Mammary epithelial cell (primary cell): ENCODE results near the gene ITGA2.

ENCODE experiments used
- EZH2 ChIP-seq: IDR thresholded peaks from 2 replicates; pipeline ENCODE4 v1.6.1; 2012; ENCODE audit warnings: low read length, inconsistent platforms, borderline replicate concordance
- TF ChIP-seq, protein P1 (sequence below), 2 donors: IDR thresholded peaks in 1 of 2; conservative IDR thresholded peaks in 1 of 2; 2 replicates each; pipeline ENCODE4 v1.5.1; 2011 to 2012; ENCODE audit warnings: inconsistent platforms in 2 of 2, low read length in 2 of 2, mild to moderate bottlenecking in 2 of 2, control low read depth in 1 of 2, low read depth in 1 of 2; ENCODE audit not compliant: insufficient read depth in 1 of 2; ENCODE audit errors: extremely low read depth in 1 of 2

DNA sequence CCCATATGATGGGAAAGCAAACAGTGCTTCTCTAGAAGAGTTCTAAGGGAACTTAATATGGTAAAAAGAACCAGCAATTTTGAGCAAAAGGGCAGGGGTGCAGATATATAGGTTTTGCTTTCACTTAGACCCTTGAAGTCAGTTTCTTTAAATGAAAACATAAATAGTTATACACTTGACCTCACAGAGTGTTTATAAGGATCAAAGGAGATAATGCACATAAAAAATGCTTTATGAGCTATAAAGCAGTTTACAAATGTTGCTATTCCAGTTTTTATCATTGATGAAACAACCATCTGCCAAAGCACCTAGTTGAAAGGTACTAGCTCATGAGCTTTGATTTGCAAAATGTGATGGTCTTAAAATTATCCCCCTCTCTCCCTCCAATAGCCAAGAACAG, 45.7 kb downstream of the ITGA2 start:
- TF ChIP-seq, protein P1, sequence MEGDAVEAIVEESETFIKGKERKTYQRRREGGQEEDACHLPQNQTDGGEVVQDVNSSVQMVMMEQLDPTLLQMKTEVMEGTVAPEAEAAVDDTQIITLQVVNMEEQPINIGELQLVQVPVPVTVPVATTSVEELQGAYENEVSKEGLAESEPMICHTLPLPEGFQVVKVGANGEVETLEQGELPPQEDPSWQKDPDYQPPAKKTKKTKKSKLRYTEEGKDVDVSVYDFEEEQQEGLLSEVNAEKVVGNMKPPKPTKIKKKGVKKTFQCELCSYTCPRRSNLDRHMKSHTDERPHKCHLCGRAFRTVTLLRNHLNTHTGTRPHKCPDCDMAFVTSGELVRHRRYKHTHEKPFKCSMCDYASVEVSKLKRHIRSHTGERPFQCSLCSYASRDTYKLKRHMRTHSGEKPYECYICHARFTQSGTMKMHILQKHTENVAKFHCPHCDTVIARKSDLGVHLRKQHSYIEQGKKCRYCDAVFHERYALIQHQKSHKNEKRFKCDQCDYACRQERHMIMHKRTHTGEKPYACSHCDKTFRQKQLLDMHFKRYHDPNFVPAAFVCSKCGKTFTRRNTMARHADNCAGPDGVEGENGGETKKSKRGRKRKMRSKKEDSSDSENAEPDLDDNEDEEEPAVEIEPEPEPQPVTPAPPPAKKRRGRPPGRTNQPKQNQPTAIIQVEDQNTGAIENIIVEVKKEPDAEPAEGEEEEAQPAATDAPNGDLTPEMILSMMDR (conservative IDR thresholded peaks at IDR 0.05 in 1 of 2, IDR thresholded peaks at IDR 0.05 in 1 of 2; ENCODE audit: extremely low read depth in 1 of 2, insufficient read depth in 1 of 2, low read depth in 1 of 2, low read length in 2 of 2), result no peak
- no peak for TF ChIP-seq EZH2
